NT2/D1 (cell line): ENCODE results near the gene ITGA4.

Experiments used
- DNase-seq: peaks from one replicate; pipeline ENCODE4 v3.0.0-alpha.2; 2011; ENCODE audit warnings: low read depth, low spot score
- H3K27me3 ChIP-seq: 2 replicates; pipeline ENCODE4 v1.6.0; 2011; ENCODE audit warnings: mild to moderate bottlenecking; ENCODE audit not compliant: insufficient read length, insufficient read depth
- H3K36me3 ChIP-seq: 2 replicates; pipeline ENCODE4 v1.6.1; 2011; ENCODE audit warnings: mild to moderate bottlenecking, low read length, mixed read lengths; ENCODE audit not compliant: insufficient read depth, insufficient read length
- H3K4me1 ChIP-seq: 2 replicates; pipeline ENCODE4 v1.5.1; 2011; ENCODE audit not compliant: insufficient read depth, insufficient read length
- H3K4me3 ChIP-seq: 2 replicates; pipeline ENCODE4 v1.5.1; 2011; ENCODE audit warnings: low read depth; ENCODE audit not compliant: insufficient read length
- H3K9ac ChIP-seq: 2 replicates; pipeline ENCODE4 v1.6.0; 2011; ENCODE audit warnings: low read depth; ENCODE audit not compliant: insufficient read length
- H3K9me3 ChIP-seq: 2 replicates; pipeline ENCODE4 v1.5.1; 2011; ENCODE audit warnings: mild to moderate bottlenecking, low read length; ENCODE audit not compliant: insufficient read depth
- SUZ12 ChIP-seq: IDR thresholded peaks from 2 replicates; pipeline ENCODE4 v1.6.1; 2011; ENCODE audit not compliant: insufficient read length, insufficient read depth; ENCODE audit errors: extremely low read depth
- YY1 ChIP-seq: IDR thresholded peaks from 2 replicates; pipeline ENCODE4 v1.6.1; 2011; ENCODE audit not compliant: insufficient read length, insufficient read depth
- ZNF274 ChIP-seq: IDR thresholded peaks from 2 replicates; pipeline ENCODE4 v1.6.1; 2011; ENCODE audit warnings: mild to moderate bottlenecking, low read depth, low read length

Gene ITGA4

GRCh38 chr2:181457121-181457740 is at the start of gene ITGA4:
Gene ITGA4 (plus strand): TSS chr2:181457386. CDS start chr2:181457655, 269 bp downstream.
- DNase-seq, result peak; percentile 69
- peaks cover 39% of the 10 kb centered on the region for H3K27me3 ChIP-seq
- peaks cover 2% of the 10 kb centered on the region for H3K4me1 ChIP-seq
- H3K9ac ChIP-seq, result peak within 1 kb of the TSS; percentile 85
- H3K9me3 ChIP-seq, result no peaks in the 10 kb centered on the region
- H3K36me3 ChIP-seq, result no peaks in the 10 kb centered on the region
- peak within 1 kb of the TSS; percentile 78 for H3K4me3 ChIP-seq
- no peak for TF ChIP-seq SUZ12
- no peak for TF ChIP-seq ZNF274

- TF ChIP-seq SUZ12 (no peak), ZNF274 (no peak), YY1 (no peak)
- H3K4me3 ChIP-seq, result no peak overlapping the region
- peaks cover 4% of the 10 kb centered on the region for H3K4me1 ChIP-seq
- no peak for DNase-seq
- no peaks in the 10 kb centered on the region for H3K27me3 ChIP-seq
- H3K9ac ChIP-seq, result no peak overlapping the region
- no peaks in the 10 kb centered on the region for H3K36me3 ChIP-seq
- no peaks in the 10 kb centered on the region for H3K9me3 ChIP-seq
These were observed 48.3 kb upstream of the ITGA4 start for GRCh38 chr2:181408861-181409260.

GRCh38 chr2:181411105-181411849 is 45.9 kb upstream of the ITGA4 start:
- H3K9me3 ChIP-seq, result no peaks in the 10 kb centered on the region
- no peak overlapping the region for H3K9ac ChIP-seq
- TF ChIP-seq YY1, result no peak
- no peak for TF ChIP-seq ZNF274
- DNase-seq, result peak; percentile 64
- peaks cover 4% of the 10 kb centered on the region for H3K4me1 ChIP-seq
- H3K27me3 ChIP-seq, result no peaks in the 10 kb centered on the region
- H3K4me3 ChIP-seq, result no peak overlapping the region
- no peaks in the 10 kb centered on the region for H3K36me3 ChIP-seq

GRCh38 chr2:181419129-181419855 is 37.9 kb upstream of the ITGA4 start:
- no peak for DNase-seq
- H3K9ac ChIP-seq, result no peak overlapping the region
- H3K36me3 ChIP-seq, result no peaks in the 10 kb centered on the region
- H3K9me3 ChIP-seq, result no peaks in the 10 kb centered on the region
- TF ChIP-seq YY1 (no peak), SUZ12 (no peak), ZNF274 (no peak)
- H3K27me3 ChIP-seq, result peaks cover under 1% of the 10 kb centered on the region
- no peaks in the 10 kb centered on the region for H3K4me1 ChIP-seq
- H3K4me3 ChIP-seq, result no peak overlapping the region

- no peaks in the 10 kb centered on the region for H3K36me3 ChIP-seq
- H3K9me3 ChIP-seq, result no peaks in the 10 kb centered on the region
- TF ChIP-seq YY1 (no peak), SUZ12 (no peak), ZNF274 (no peak)
These were observed 36.7 kb upstream of the ITGA4 start for GRCh38 chr2:181420259-181421130.

GRCh38 chr2:181421131-181421458 is 36.1 kb upstream of the ITGA4 start:
- Histone ChIP-seq H3K36me3 (no peaks in the 10 kb centered on the region), H3K4me3 (no peak overlapping the region), H3K9me3 (no peaks in the 10 kb centered on the region; the same call in 1 of the 2 replicates), H3K9ac (no peak overlapping the region), H3K27me3 (peaks cover 19% of the 10 kb centered on the region), H3K4me1 (no peaks in the 10 kb centered on the region)
- no peak for DNase-seq
- no peak for TF ChIP-seq ZNF274
- TF ChIP-seq SUZ12, result no peak
- no peak for TF ChIP-seq YY1

More at GRCh38 chr2:181420259-181421130, 36.7 kb upstream of the ITGA4 start:
- Histone ChIP-seq H3K9ac (no peak overlapping the region), H3K4me1 (no peaks in the 10 kb centered on the region), H3K4me3 (no peak overlapping the region), H3K27me3 (peaks cover 13% of the 10 kb centered on the region)
- DNase-seq, result no peak

GRCh38 chr2:181421464-181421863 is 35.7 kb upstream of the ITGA4 start:
- no peak for TF ChIP-seq YY1
- TF ChIP-seq ZNF274, result no peak
- TF ChIP-seq SUZ12, result no peak
- DNase-seq, result no peak
- peaks cover 19% of the 10 kb centered on the region for H3K27me3 ChIP-seq
- no peaks in the 10 kb centered on the region for H3K4me1 ChIP-seq
- no peak overlapping the region for H3K9ac ChIP-seq
- no peaks in the 10 kb centered on the region; the same call in 1 of the 2 replicates for H3K9me3 ChIP-seq
- H3K36me3 ChIP-seq, result no peaks in the 10 kb centered on the region
- H3K4me3 ChIP-seq, result no peak overlapping the region
